Measurements from ENCODE around the gene RPLP2.

The RPLP2 gene

DNA sequence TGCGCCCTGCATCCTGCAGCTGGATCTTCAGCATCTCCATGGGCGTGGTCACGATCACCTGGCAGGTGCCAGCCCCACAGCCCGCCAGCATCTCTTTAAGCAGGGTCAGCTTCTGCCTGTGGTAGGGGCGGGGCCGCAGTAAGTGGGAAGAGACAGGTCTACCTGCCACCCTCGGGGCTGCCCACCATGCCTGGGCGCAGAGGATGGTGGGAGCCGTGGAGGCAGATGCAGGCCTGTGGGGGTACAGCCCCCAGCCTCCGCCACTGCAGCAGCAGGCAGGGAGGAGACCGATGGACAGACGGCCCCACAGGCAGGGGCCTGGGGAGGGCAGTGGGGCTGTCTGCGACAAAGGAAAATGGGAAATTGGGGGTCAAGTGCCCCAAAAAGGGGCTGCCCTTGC is 16.9 kb upstream of the RPLP2 start:
- DNase-seq, result no peak

DNA sequence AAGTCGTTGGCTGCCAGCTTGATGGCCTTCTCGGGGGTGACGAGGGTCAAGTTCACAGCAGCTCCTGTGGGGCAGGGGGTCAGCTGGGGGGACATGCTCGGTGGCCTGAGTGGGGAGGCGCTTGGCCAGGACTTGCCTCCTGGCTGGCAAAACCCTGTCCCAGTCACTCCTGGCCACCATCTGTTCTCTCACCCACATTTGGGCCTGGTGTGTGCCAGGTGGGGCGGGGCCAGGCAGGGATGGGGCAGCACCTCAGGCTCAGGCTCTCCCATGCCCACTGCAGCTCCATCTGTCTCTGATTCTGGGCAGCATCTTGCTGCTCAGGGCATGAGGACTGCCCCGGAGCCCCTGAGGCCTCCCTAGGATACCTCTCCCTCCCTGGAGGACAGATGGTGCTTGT is 16.2 kb upstream of the RPLP2 start:
- no peak for DNase-seq

DNA sequence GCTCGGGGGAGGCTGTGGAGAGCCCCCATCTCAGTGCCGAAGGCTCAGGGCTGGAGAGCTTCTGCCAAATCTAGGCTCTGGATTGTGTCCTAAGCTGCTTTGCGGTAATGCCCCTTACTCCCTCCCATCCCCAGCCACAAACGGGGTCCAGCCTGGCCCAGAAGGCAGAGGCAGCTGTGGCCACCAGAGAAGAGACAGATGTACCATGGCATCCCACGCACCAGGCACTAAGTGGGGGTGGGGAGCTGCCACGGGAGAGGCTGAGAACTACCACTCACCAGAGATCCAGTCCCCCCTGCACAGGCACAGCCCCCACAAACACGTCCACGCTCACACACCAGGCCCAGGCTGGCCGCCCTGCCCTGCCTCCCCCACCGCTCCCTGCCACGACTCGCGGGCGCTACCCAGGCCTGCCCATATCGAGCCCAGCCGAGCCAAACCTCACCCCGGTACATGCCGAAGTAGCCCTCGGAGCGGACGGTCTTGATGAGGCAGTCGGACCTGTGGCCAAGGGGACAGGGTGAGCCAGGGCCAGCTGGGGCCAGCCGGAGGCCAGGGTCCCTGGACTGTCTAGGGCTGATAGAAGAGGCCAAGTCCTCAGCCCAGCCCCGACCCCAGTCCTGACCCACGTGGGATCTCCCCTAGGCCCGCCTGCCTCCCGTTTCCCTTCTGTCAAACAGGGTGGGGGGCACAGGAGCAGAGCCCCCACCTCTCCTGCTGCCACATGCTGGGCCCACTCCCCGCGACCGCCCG is 15.6 kb upstream of the RPLP2 start:
- no peak for DNase-seq

DNA sequence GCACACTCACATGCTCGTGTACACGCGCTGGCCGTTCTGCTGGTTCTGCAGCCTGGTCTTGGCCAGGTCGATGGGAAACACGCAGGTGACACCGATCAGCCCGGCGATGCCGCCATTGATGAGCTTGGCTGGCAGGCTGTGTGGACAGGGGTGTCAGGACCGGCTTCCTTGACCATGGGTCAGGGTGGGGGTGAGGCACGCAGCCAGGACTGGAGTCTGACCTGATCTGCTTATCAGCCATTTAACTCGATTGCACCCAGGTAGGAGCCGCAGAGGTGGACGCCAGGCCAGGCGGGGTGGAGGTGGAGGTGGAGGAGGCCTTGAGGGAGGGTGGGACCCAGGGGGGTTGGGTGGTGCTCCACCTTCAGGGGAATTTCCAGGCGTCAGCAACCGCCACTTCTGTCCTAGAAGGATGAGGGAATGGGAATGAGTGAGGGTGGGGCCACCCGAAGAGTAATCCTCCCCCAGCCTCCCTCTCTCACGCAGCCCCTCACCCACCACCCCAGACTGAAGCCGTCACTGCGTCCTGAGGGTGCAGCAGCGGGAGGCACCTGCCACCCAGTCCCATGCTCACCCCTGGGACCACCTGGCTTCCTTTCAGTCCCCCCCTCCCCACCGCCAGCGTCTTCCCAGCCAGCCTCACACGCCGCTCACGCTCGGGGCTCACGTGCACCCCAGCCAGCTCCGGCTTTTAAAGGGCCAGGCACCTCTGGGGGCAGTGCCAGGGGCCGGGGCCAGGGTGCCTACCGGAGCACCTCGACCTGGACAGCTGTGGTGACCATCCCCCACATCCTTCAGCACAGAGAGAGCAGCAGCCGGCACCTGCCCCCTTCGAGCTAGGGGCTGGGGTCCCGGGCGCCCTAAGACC is 14.8 kb upstream of the RPLP2 start:
- no peak for DNase-seq

DNA sequence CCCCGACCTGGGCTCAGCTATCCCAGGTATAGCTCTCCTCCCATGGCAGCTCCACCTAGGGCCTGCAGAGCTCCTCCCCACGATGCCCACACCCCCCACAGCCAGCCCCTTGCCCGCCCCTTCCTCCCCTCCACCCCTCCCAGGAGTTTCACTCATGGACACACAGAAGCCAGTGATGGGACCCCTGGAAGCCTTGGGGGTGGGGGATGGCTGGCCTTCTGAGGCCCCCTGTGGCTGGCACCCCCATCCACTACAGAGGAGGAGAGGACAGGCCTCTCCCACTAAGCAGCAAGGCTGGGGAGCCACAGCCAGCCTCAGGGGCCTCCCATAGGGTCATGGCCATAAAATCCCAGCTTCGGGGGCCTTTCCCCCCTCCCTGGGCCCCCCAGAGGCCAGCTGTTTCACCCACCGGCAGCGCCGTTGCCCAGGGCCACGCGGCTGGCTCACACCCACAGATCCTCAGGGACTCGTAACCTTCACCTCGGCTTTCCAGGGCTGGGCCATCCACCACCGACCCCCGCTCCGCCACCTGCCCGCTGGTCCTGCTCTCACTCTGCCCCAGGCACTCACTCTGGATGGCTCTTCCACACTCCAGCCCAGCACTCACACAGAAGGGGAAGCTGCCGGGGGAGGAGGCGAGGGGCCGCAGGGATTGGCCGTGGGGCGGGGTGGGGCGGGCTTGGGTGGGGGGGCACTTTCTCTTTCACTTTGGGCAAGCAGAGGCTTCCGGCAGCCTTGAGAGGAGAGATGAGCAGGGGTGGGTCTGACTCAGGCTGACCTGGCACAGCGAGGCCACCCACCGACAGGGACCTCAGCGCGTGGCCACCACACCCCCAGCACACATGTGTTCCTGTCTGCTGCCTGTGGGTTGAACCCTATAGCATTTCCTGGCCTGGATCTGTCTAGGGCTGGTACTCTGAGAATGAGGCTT is 13.9 kb upstream of the RPLP2 start:
- DNase-seq, result peak; percentile 81

DNA sequence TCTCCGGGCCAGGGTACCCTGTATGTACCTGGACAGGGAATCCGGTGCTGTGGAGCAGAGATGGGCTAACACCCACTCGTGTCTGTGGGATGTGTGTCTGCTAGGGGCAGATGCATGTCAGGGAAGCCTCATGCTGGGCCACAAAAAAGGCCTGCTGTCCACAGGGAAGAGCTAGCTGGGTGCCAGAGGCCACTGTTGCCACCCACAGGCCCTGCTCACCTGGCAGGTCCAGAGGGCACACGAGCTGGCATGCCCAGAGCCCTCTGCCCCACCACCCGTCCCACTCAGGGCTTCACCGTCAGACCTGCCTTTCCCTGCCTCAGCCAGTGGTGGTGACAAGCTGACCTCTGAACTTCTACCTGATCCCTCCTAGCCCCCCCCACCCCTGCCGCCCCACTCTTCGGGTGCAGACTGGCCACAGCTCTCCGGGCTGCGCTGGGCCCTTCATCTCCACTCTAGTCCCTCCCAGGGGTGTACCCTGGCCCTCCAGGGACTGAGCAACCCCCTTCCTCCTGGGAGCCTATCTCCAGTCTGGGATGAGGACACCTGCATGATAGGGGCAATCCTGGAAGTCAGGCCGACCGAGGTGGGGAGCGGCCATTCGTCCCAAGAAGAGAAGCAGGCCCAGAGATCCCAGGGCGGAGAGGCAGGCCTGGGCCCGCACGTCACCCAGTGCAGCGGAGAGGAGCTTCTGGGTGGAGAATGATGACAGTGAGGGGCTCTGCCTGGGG is 13.0 kb upstream of the RPLP2 start:
- DNase-seq, result no peak

DNA sequence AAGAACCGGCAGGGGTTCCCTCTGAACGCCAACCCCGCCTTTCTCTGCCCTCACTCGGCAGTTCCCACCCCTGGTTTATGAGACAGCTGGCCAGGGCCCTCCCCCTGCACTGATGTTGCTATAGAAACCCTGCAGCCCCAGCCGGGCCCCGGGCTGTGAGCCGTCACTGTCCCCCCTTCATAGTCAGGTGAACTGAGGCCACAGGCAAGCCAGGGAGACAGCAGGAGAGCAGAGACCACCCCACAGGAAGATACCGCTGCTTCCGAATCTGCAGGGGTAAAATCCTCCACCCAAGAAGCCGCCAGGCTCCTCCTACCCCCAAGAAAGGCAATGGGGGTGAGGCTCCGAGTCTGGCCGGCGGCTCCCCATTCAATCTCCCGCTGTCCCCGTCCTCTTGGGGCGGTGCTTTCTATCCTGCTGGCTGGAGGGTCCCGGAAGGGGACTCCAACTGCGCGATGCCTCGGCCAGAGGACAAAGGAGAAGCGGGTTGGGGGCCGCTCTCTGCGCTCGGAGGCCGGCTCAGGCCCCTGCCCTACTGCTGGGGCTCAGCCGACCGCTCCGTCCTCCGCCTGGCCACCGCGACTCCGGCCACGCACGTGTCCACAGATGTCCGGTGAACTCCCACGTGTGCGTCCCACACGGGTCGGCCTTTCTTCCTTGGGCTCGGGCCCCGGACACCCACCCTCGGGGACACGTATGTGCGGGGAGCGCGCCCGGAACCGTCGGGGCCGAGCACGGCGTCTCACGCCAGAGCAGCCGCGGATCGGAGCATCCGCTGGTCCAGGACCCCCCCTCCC is 12.3 kb upstream of the RPLP2 start:
- DNase-seq, result peak; percentile 78

DNA sequence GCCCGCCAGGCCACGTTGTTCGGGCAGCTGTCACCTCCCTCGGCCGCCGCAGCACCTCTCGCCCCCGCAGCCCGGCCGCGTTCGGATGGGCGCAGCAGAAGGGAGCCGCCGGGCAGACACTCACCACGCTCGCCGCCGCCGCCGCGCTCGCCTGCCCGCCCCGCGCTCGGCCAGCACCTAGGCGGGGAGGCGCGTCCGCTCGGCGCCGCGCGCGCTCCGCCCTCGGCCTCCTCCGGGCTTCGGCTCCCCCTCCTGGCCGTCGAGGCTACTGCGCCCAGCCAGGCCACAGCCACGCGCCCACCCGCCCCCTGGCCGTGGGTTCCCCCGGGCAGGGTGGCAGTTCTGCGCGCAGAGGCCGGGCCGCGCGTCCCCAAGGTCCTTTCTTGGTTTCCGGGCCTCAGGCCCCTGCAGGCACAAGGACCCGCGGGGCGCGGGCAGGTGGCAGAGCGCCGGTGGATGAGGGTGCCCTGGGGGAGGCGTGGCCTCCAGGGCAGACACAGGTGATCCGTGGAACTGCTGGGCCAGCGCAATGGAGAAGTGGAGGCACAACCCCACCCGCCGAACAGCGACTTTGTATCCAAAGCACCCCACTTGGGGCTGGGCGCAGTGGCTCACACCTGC is 11.6 kb upstream of the RPLP2 start, which contains the start of gene SLC25A22:
Gene SLC25A22, minus strand, starts transcription at position 189 of the 621 bp plus-strand sequence. CDS start 3,275 bp downstream, outside the sequence.
- DNase-seq, result peak; percentile 88

DNA sequence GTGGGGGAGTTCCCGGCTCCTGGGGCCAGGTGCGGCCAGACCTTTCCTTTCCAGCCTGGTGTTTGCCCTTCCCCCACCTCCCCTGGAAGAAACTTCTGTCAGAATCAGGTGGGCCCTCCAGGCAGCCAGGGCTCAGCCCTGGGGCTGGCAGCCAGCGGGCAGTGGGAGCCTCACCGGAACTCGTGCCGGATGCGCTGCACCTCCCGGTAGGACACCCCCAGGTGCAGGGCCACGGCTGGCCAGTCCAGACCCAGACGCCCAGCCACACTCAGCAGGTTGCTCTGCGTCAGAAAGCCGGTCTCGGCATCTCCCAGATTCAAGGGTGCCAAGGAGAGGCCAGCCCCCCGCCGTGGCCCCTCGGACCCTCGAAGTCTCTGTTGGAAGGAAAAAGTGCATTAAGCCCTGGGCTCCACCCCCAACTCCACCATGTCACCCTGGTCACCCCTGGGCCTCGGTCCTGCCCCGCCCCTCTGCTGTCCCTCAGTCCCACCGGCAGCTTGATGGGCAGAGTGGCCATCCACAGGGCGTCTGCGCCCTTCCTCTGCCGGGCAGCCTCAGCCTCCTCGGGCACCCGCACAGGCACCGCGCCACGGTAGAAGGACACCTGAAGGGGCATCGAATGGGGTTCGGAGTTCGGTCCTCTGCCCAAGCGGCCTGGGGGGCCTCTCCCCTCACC is 10.0 kb upstream of the RPLP2 start:
- DNase-seq, result no peak

DNA sequence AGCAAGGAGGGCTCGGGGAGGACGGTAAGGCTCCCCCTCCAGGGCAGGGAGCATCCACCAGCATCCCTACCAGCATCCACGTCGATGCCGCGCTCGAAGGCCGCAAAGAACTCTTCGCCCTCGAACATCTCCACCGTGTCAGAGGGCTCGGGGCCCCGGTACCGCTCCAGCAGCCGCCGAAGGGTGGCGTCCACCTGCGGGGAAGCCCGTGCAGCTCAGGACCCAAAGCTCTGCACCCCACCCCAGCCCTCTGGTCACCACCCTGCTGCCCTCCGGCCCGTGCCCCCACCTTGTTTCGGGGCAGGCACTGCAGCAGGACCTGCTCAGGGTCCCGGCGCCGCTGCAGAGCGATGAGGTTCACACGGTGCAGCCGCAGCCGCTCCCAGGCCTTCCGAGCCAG is 9.3 kb upstream of the RPLP2 start:
- DNase-seq, result no peak

DNA sequence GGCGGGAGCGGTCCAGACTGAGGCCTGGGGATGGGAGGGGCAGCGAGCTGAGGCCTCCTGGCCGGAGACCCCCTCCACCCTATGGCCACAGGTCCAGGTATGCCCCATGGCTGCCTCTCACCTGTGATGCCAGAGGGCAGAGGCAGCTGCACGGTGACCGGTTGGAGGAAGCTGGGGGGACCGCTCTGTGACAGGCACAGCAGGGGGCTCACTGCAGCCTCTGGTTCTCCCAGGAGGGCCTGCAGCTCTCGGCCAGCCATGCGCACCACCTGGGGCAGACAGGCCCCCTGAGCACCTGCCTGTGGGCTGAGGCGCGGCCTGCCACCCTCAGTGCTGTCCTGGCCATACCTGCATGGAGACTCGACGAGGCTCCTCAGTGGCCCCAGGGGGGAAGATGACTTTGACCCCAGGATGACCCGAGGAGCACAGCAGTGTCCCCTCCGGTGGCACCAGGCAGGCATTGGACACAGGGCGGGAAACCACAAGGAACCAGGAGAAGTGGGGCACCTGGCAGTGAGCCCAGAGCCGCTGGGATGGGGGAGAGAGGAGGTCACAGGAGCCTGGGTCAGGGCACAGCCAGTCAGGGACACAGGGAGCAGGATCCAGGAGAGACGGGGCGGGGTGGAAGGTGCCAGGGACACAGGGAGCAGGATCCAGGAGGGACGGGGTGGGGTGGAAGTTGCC is 8.5 kb upstream of the RPLP2 start:
- no peak for DNase-seq

DNA sequence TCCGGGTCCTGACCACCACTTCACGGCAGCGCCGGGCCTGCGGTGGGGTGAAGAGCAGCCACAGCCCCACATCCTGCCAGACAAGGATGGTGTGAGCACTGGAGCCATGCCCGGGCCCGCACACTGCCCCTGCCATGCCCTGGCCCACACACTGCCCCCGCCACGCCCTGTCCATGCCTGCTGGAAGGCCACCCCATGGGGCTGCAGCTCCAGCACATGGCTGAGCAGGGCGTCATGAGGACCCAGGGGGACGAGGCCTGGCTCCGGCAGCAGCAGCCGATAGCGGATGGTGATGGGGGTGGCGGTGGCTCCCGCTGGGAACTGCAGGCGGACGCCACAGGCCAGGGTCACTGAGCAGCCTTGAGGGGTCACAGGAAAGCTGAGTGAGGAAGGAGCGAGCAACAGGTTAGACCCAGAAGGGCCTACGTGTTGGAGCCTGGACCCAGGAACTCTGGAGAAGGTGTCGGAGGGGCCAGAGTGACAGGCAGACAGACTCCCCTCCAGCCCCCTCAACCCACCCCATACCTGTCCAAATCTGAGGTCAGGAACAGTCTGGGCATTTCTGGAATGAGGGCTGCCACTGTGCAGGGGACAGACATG is 7.6 kb upstream of the RPLP2 start:
- DNase-seq, result no peak

DNA sequence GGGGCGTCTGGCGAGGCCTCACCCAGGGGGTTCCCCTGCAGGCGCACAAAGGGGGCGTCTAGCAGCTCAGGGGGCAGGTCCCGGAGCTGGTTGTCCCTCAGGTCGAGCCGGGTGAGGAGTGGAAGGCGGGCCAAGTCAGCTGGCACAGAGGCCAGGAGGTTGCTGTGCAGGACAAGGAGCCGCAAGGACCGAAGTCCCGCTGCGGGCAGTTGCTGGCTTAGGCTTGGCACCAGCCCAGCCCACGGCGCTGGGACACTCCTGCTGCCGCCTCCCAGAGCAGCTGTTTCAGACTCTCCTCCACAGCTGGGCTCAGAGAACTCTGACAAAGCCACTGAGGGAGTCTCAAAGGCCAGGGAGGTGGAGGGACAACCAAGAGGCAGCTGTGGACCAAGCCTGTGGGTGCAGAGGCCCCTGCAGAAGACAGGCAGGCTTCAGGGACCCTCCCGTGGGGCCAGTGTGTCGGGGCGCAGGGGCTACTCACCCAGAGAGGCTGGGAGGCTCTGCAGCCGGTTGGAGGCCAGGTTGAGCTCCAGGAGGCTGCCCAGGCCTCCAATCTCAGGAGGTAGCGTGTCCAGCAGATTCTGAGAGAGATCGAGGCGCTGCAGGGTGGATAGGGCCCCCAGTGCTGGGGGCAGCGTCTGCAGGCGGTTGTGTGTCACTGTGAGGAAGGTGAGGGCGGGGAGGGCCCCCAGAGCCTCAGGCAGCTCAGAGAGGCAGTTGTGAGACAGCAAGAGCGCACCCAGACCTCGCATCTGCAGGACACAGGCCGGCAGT is 6.9 kb upstream of the RPLP2 start:
- no peak for DNase-seq

DNA sequence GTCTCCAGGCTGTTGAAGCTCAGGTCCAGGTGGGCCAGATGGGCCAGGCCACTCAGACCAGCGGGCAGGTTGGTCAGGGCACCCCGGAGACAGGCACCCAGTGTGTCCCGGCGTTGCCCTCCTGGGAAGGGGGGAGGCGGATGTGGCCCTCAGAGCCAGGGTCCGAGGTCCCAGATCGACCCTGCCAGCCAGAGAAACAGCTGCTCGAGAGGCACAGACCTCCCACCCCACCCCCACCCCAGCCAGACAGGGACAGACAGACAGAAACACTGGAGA is 6.4 kb upstream of the RPLP2 start:
- DNase-seq, result no peak

DNA sequence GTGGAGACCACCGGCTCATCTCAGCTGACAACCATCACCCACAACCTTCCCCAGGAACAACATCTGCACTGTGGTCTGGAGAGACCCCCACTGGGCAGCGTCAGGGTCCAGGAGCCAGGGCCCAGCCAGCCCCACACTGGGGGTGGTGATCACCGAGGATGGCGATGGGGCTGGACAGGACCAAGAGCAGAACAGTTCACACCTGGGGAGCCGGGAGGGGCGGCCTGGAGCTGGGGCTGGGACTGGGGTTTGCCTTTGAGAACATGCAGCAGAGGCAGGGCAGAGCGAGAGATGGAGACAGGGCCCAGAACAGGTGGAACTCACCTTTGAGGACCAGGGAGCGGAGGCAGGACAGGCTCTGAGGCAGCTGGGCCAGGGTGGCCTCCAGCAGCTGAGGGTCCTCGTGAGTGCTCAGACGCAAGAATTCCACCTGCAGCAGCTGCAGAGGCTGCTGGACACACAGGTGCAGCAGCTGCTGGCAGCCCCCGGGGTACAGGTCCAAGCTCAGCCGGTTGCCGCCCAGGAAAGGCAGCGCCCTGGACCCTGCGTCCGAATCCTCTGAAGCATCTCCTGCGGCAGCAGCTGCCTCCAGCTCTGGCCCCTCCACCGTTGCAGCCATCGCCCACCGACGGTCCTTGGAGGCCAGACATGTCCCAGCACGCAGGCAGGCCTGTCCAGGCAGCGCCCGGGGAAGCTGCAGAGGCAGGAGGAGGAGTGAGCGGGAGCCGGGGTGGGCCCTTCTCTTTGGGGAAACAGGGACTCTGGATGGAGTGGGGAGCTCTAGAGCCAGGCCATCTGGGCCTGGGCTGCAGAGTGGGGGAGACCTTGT is 5.8 kb upstream of the RPLP2 start:
- DNase-seq, result no peak

DNA sequence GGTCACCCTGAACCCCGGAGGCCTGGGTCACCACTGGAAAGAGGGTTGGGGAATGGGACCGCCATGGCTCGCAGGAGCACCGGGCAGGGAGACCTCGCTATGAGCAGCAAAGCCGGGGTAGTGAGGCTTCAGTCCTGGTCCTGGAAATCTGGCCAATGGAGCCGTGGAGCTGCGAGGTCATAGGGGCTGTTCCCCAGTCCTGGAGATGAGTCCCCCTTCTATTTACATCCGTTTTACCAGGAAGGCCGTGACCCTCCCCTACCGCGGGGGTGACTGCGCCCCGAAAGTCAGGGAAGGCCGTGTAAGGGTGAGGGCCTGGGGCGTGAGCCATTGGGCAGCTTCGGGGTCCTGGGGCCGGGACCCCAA is 5.2 kb upstream of the RPLP2 start:
- DNase-seq, result no peak

DNA sequence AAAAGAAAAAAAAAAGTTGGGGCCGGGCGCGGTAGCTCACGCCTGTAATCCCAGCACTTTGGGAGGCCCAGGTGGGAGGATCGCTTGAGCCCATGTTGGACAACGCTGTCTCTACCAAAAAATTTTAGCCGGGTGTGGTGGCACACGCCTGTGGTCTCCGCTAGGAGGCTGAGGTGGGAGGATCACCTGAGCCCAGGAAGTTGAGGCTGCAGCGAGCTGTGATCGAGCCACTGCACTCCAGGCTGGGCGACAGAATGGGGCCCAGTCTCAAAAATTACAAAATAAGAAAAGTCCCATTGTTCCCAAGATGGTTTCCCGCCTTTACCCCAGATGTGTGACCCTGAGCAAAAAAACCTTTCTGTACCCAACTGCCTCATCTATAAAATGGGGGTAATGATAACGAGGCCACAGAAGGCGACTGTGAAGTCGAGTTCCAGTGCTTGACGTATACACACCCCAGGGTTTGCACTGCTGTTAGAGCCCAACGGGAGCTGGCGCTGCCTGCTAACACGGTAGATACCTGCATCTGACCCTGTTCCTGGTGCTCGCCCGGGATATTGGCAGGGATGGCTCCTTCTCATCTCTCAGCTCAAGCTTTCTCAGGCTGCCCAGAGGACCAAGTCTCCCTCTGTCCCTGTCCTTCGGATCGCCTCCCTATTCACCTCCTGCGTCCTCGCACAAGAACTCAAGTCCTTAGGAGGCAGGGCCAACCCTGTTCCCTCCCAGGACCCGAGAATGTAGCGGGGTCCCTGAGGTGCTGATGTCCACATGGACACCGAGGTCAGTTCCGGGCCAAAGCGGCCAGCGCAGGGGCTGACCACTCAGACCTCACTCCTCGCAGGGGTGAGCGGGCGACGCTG is 1.1 kb upstream of the RPLP2 start:
- no peak for DNase-seq
